Measurements from ENCODE around the gene MTUS2. TPM values are rescaled to one million over a fixed set of nuclear protein-coding genes. Genes with fewer than 3 reads are reported as not detected.

The MTUS2 gene
- total RNA-seq, 4 donors from 2014 or later = 0.16 to 0.75 (median 0.24) TPM

DNA sequence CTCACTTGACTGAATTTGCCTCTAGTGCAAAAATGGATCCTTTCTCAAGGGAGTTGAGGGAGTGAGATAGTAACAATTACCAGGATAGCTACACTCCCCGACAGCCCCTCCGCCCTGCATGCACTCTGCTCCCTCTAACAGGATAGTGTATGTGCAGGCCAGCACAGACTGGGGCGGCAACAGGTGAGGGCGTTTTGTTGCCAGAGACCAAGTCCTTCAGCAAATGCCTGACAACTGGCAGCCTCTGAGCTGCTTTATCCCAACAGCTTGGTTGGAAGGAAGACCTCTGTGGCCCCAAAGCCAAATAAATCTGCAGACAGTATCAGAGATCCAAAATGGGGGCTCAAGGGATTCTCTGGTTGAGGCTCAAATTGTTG is 688.7 kb downstream of the MTUS2 start:
- H3K9me3 ChIP-seq = no peaks in the 10 kb centered on the region
- DNase-seq = no peak
- no peaks in the 10 kb centered on the region for H3K36me3 ChIP-seq
- no peak overlapping the region for H3K4me3 ChIP-seq
- intact Hi-C loops (cut with DNase I; ENCODE audit: low total_unique reads) = loop anchor here (5.0 kb wide), 1 partner anchor 603 kb away; no protein-coding TSS in a partner anchor
- peaks cover 7% of the 10 kb centered on the region for H3K27me3 ChIP-seq
- H3K27ac ChIP-seq = no peak overlapping the region
- WGBS, 2 donors (ENCODE audit: low coverage in 1 of 2) = 93% methylated on average over 4 of the region's 4 CpGs; no CpG with 5 or more reads in 1 of the 2 donors
- in situ Hi-C loops (cut with MboI; ENCODE audit: low pct_ligation_motif_present in 1 of 4, low pct_unique_long_range_greater_than_20kb in 1 of 4, low sequenced_read_pairs in 3 of 4) = loop anchor here (10.0 to 25.0 kb wide), 4 partner anchors 196 to 606 kb away; no protein-coding TSS in a partner anchor
- peaks cover 0 to 7% (median 4%) of the 10 kb centered on the region in 4 donors for H3K4me1 ChIP-seq
- TF ChIP-seq POLR2AphosphoS5 (IDR thresholded peaks at IDR 0.05) (no peak), POLR2A (IDR thresholded peaks at IDR 0.05) (no peak), EP300 (IDR thresholded peaks at IDR 0.05; ENCODE audit: low read depth) (no peak)
- TF ChIP-seq, protein P1, sequence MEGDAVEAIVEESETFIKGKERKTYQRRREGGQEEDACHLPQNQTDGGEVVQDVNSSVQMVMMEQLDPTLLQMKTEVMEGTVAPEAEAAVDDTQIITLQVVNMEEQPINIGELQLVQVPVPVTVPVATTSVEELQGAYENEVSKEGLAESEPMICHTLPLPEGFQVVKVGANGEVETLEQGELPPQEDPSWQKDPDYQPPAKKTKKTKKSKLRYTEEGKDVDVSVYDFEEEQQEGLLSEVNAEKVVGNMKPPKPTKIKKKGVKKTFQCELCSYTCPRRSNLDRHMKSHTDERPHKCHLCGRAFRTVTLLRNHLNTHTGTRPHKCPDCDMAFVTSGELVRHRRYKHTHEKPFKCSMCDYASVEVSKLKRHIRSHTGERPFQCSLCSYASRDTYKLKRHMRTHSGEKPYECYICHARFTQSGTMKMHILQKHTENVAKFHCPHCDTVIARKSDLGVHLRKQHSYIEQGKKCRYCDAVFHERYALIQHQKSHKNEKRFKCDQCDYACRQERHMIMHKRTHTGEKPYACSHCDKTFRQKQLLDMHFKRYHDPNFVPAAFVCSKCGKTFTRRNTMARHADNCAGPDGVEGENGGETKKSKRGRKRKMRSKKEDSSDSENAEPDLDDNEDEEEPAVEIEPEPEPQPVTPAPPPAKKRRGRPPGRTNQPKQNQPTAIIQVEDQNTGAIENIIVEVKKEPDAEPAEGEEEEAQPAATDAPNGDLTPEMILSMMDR (IDR thresholded peaks at IDR 0.05) = no peak

- in situ Hi-C loops (cut with MboI; ENCODE audit: low pct_ligation_motif_present in 1 of 4, low pct_unique_long_range_greater_than_20kb in 1 of 4, low sequenced_read_pairs in 3 of 4) (loop anchor here (10.0 to 25.0 kb wide), 4 partner anchors 195 to 605 kb away; no protein-coding TSS in a partner anchor), intact Hi-C loops (cut with DNase I; ENCODE audit: low total_unique reads) (loop anchor here (5.0 to 10.0 kb wide), 2 partner anchors 85 to 602 kb away; partner anchors contain the start of gene SLC7A1)
- H3K27me3 ChIP-seq = peaks cover 7% of the 10 kb centered on the region
- H3K27ac ChIP-seq = no peak overlapping the region
- TF ChIP-seq POLR2A (IDR thresholded peaks at IDR 0.05) = no peak
- no peak for TF ChIP-seq POLR2AphosphoS5 (IDR thresholded peaks at IDR 0.05)
- TF ChIP-seq, protein P1 (IDR thresholded peaks at IDR 0.05) = no peak
- TF ChIP-seq EP300 (IDR thresholded peaks at IDR 0.05; ENCODE audit: low read depth) = no peak
- no peak for DNase-seq
- no peak overlapping the region for H3K4me3 ChIP-seq
- peaks cover 0 to 7% (median 4%) of the 10 kb centered on the region in 4 donors for H3K4me1 ChIP-seq
- no peaks in the 10 kb centered on the region for H3K36me3 ChIP-seq
- WGBS, 2 donors (ENCODE audit: low coverage in 1 of 2) = 95% methylated on average over 14 of the region's 14 CpGs; no CpG with 5 or more reads in 1 of the 2 donors
- H3K9me3 ChIP-seq = no peaks in the 10 kb centered on the region
Observed at GRCh38 chr13:29509999-29510589, 690.0 kb downstream of the MTUS2 start.

DNA sequence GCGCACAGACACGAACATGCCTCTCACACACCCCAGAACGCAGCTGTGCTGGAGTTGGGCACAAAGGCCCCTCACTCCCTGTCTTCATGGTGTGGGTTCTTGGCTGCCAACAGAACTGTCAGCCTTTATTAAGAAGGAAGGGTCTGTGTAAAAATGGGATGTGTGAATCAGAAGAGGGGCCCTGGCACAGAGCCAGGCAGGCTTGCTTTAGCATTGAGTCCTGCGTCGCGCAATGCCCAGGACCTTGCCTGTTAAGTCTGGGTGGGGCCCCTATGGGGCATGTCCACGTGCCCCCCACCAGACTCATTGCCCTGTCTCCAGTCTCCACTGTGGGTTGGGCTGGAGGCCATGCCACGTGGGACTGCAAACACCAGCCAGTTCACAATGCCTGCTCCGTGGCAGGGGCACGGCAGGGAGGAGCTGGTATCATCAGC is 690.5 kb downstream of the MTUS2 start:
- TF ChIP-seq, protein P1 (IDR thresholded peaks at IDR 0.05) = no peak
- TF ChIP-seq EP300 (IDR thresholded peaks at IDR 0.05; ENCODE audit: low read depth) = no peak
- no peak for TF ChIP-seq POLR2A (IDR thresholded peaks at IDR 0.05)
- no peak for TF ChIP-seq POLR2AphosphoS5 (IDR thresholded peaks at IDR 0.05)
- H3K36me3 ChIP-seq = peaks cover 0 to 5% (median 0%) of the 10 kb centered on the region in 4 donors
- no peak overlapping the region for H3K27ac ChIP-seq
- 87 to 100% methylated on average over 1 to 10 of the region's 10 CpGs for WGBS, 2 donors (ENCODE audit: low coverage in 1 of 2)
- H3K9me3 ChIP-seq = no peaks in the 10 kb centered on the region
- no peak for DNase-seq
- peaks cover 0 to 7% (median 4%) of the 10 kb centered on the region in 4 donors for H3K4me1 ChIP-seq
- no peak overlapping the region for H3K4me3 ChIP-seq
- intact Hi-C loops (cut with DNase I; ENCODE audit: low total_unique reads) (loop anchor here (10.0 kb wide), 1 partner anchor 84 kb away; the partner anchor contains the start of gene SLC7A1), in situ Hi-C loops (cut with MboI; ENCODE audit: low pct_ligation_motif_present in 1 of 4, low pct_unique_long_range_greater_than_20kb in 1 of 4, low sequenced_read_pairs in 3 of 4) (loop anchor here (10.0 to 25.0 kb wide), 3 partner anchors 202 to 604 kb away; no protein-coding TSS in a partner anchor)
- H3K27me3 ChIP-seq = peaks cover 5% of the 10 kb centered on the region

DNA sequence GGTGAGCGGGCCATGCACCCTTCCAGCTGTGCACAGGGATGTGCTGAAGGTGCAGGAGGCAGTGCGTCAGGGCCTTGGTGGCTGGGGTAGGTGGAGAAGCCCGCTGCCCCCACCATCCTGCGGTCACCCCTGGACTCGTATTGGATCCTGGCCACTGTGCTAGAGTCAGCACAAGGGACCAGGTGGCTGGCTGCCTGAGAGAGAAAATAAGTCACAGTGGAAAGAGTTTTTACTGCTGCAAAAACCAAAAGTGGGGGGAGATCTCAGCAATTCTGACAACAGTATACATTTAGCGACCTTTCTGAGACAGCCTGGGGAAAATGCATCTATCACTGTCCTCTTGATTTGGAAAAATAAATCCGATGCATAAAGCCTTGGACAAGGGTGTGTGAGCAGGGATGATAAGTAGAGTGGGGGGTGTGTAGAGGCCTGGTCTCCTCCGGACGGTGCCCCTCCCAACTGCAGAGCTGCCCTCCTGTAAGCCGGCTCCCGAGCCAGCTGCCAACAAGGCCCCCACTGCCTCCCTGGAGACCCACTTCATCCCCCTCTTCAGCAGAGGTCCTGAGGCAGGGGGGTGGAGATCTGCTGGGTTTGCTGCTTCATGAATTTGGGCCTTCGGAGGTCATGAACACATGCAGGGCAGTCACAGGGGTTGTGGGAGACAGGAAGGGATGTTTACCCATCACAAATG is 691.1 kb downstream of the MTUS2 start:
- intact Hi-C loops (cut with DNase I; ENCODE audit: low total_unique reads) = loop anchor here (10.0 kb wide), 1 partner anchor 84 kb away; the partner anchor contains the start of gene SLC7A1
- WGBS, 2 donors (ENCODE audit: low coverage in 1 of 2) = 83 to 92% methylated on average over 1 to 12 of the region's 12 CpGs

More for the DNA sequence above, 691.1 kb downstream of the MTUS2 start:
- H3K36me3 ChIP-seq = peaks cover 0 to 9% (median 0%) of the 10 kb centered on the region in 4 donors
- TF ChIP-seq EP300 (IDR thresholded peaks at IDR 0.05; ENCODE audit: low read depth) = no peak
- no peak for TF ChIP-seq POLR2AphosphoS5 (IDR thresholded peaks at IDR 0.05)
- TF ChIP-seq, protein P1 (IDR thresholded peaks at IDR 0.05) = no peak
- TF ChIP-seq POLR2A (IDR thresholded peaks at IDR 0.05) = no peak
- no peak overlapping the region for H3K4me3 ChIP-seq
- in situ Hi-C loops (cut with MboI; ENCODE audit: low pct_ligation_motif_present in 1 of 4, low pct_unique_long_range_greater_than_20kb in 1 of 4, low sequenced_read_pairs in 3 of 4) = loop anchor here (10.0 to 25.0 kb wide), 3 partner anchors 201 to 604 kb away; no protein-coding TSS in a partner anchor
- peaks cover 0 to 7% (median 4%) of the 10 kb centered on the region in 4 donors for H3K4me1 ChIP-seq
- no peaks in the 10 kb centered on the region for H3K9me3 ChIP-seq
- no peak for DNase-seq
- H3K27ac ChIP-seq = no peak overlapping the region
- no peaks in the 10 kb centered on the region for H3K27me3 ChIP-seq
